Measurements from ENCODE around the gene VANGL2.

VANGL2 gene

DNA sequence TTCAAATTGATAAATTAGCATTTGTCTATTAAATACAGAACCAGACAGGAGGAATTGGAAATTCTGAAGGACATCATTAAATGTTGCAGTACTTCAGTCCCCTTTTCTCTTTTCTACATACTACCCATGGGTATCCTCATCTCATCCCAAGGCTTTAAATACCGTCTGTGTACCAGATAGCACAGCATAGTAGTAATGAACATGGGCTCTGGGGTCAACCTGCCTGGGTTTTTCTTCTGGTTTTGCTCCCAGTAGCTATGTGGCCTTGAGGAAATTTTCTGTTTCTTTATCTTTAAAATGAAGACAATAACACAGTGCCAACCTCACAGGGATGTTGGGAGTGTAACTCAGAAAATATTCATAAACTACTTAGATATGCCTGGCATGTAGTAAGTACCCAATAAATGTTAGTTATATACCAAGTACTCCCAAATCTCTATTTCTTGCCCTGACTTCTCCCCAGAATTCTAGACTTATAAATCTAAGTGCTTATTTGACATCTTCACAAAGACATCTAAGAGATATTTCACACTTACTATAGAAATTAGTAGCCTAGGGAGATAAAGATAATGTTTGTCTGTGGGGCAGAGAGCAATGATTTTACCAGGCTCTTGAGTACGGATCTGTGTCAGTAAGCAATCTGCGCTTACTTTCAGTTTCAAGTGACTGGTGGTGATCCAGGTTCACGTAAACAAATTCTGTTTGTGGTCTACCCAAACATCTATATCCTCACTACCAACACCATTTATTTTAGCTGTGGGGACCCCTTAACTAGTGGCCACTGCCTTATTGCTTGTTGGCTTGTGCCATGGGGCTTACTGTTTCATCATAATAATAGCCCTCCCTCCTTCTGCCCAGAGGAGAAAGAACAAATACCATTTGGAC lies 37.3 kb downstream of the VANGL2 start:
- TF ChIP-seq CTCF (IDR thresholded peaks at IDR 0.05; ENCODE audit: low read depth, low read length): no peak
- H3K4me3 ChIP-seq (ENCODE audit: low read depth, low read length): peak overlapping the region; percentile 42

DNA sequence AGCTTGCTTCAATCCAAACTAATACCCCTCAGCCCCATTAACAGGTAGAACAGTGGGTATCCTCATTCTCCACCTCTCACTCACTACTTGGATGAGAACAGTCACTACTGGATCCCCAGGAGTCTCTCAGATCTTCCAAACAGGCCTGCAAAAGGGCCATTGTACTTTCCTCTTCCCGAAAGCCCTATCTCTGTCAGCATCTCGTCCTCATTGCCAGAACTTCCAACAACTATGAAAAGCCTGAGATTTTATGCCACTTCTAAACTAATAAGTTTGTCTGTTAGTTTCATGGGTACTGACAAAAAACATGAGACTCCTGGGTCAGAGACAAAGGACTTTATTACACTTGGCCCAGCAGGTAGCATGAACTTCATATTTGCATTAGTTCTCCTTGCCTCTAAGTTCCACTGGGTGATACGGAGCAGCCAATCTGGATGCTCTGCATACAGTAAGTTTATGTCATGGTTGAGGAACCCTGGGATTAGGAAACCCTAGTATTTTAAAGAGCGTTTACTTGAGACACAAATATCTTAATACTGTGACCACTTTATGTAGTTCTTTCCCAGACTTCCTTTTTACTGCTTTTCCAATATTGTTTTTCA lies 38.1 kb downstream of the VANGL2 start:
- peak overlapping the region; percentile 42 for H3K4me3 ChIP-seq (ENCODE audit: low read depth, low read length)

GRCh38 chr1:160438935-160439334 lies 38.6 kb downstream of the VANGL2 start:
- no peak overlapping the region for H3K4me3 ChIP-seq (ENCODE audit: low read depth, low read length)
- no peak for TF ChIP-seq CTCF (IDR thresholded peaks at IDR 0.05; ENCODE audit: low read depth, low read length)

More for the DNA sequence above, 38.1 kb downstream of the VANGL2 start:
- no peak for TF ChIP-seq CTCF (IDR thresholded peaks at IDR 0.05; ENCODE audit: low read depth, low read length)

DNA sequence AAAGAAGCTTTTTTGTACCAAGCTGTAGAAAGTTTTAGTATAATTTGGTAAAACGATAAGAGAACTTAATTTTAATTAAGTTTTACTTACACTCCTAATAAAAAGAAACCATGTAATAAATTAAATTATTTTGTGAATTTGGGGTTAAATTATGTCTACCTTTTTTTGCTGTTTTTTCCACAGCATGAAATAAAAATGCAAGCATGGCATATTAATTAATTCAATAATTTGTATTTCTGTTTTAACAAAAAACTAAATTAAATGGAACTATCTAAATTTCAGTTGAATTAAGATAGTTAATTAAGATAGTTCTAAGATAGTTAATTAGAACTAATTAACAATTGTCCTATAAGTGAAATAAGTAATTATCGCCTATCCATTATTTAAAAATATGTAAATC lies 39.4 kb downstream of the VANGL2 start:
- TF ChIP-seq CTCF (IDR thresholded peaks at IDR 0.05; ENCODE audit: low read depth, low read length): no peak
- no peak overlapping the region for H3K4me3 ChIP-seq (ENCODE audit: low read depth, low read length)

DNA sequence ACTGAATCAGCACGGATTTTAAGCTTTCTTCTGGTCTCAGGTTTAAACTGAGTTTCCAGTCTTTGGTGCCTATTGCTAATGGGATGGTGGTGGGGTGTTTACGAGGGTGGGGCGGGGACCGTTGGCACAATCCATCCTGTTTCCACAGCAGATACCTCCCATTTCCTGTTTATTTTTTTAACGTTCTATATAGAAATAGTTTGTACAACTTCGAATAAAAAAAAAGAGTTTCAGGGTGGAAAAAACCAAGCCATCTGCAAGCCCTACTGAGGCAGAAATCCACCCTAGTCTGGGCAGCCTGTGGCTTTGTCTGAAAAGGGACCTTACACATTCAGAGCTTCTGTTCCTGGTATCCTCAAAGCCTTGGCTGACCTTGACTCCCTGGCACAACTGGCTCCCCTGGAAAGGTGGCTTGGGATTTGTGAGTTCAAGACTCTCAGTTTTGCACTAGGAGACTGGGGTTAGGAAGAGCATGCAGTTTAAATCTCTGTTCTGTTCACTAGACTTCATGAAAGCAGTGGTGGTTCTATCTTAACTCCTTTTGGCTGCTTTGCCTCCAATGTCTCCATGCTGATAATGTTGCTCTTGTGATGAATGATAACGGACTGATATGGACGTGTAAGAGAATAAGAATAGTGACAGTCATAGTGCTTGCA lies 46.7 kb downstream of the VANGL2 start:
- no peak for TF ChIP-seq CTCF (IDR thresholded peaks at IDR 0.05; ENCODE audit: low read depth, low read length)
- no peak overlapping the region for H3K4me3 ChIP-seq (ENCODE audit: low read depth, low read length)

DNA sequence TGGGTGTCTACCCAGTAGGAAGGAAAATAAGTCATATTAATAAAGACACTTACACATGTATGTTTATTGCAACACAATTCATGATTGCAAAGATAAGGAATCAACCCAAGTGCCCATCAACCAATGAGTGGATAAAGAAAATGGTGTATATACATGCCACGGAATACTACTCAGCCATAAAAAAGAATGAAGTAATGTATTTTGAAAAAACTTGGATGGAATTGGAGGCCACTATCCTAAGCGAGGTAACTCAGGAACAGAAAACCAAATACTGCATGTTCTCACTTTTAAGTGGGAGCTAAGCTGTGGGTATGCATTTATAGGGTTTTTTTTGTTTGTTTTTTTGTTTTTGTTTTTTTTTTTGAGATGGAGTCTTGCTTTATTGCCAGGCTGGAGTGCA lies 49.1 kb downstream of the VANGL2 start:
- no peak for TF ChIP-seq CTCF (IDR thresholded peaks at IDR 0.05; ENCODE audit: low read depth, low read length)
- no peak overlapping the region for H3K4me3 ChIP-seq (ENCODE audit: low read depth, low read length)

All from WI38 (cell line).